Pancreas (tissue), 10 donors: ENCODE data around the gene CCL18. TPM values are rescaled to one million over a fixed set of nuclear protein-coding genes. Genes with fewer than 3 reads are reported as not detected.
"Not testable (repeated sequence)": the region's sequence is repeated elsewhere in the genome, so short reads cannot be mapped to it uniquely, and the experiment has no call there.

ENCODE experiments used
- ATAC-seq, 4 donors: fragments of 200-7000 bp; cut with Tn5 transposase; one replicate each; pipeline versions ENCODE4 v1.8.0 to v1.9.1; 2020; ENCODE audit warnings: mild to moderate bottlenecking in 4 of 4, moderate library complexity in 4 of 4
- DNase-seq, 6 donors: peaks; one replicate each; pipeline ENCODE4 v3.0.0-alpha.2; 2020
- FAIRE-seq: peaks from 2 replicates; lab custom pipeline; 2012; peaks lifted over from hg19 to GRCh38; lab: Jason Lieb, UNC
- H3K27ac ChIP-seq, 4 donors: fragments of 200-600 bp; sonication (generic); 1 replicate in 3 of 4; 2 replicates in 1 of 4; pipeline versions ENCODE4 v1.5.0 to v1.8.0; 2020
- H3K27me3 ChIP-seq, 4 donors: fragments of 200-600 bp; one replicate each; pipeline ENCODE4 v1.8.0; 2021
- H3K36me3 ChIP-seq, 3 donors: fragments of 200-600 bp; sonication (generic) in 1 of 3; one replicate each; pipeline versions ENCODE4 v1.5.0 to v1.8.0; 2020 to 2021
- H3K4me1 ChIP-seq, 3 donors: fragments of 200-600 bp; one replicate each; pipeline ENCODE4 v1.8.0; 2021
- H3K4me3 ChIP-seq, 4 donors: fragments of 200-600 bp; sonication (generic) in 2 of 4; one replicate each; pipeline versions ENCODE4 v1.5.0 to v1.8.0; 2020 to 2021
- H3K9me3 ChIP-seq, 4 donors: fragments of 200-600 bp; one replicate each; pipeline ENCODE4 v1.8.0; 2021
- WGBS, 2 donors: extraction: QIAGEN DNeasy Blood & Tissue Kit; methylation state at CpG; one replicate each; pipeline ENCODE4 v1.1.7; 2013; 5-methylcytosine and 5-hydroxymethylcytosine counted together
- intact Hi-C, 3 donors: fragments of 100-400 bp; cut with DNase I; formaldehyde crosslinking; loops; one replicate each; pipeline versions ENCODE4 v1.11.1 to v1.14.2; 2022
- polyA plus RNA-seq, 2 donors: library from polyadenylated mRNA; stranded (reverse); fragments of 200-250 nt; gene quantifications; one replicate each; pipeline ENCODE4 v1.2.3, GENCODE V29; 2013
- total RNA-seq, 6 donors: library from RNA; stranded (reverse); fragmentation: NEBNext Ultra II Directional in 4 of 6; extraction: Animal tissue kit (Norgen Biotek cat#: 25700) in 4 of 6; gene quantifications; one replicate each; pipeline versions ENCODE4 v1.2.1 to v1.2.4, GENCODE V29; 2021 to 2023
- TF ChIP-seq, protein P1 (sequence below), 4 donors: fragments of 200-600 bp; sonication (generic) in 3 of 4; IDR thresholded peaks; one replicate each; pipeline versions ENCODE4 v1.5.0 to v1.8.0; 2021; ENCODE audit warnings: antibody characterized with exemption in 4 of 4
- donor health status: healthy with polysubstance abuse.
- donor health status: DM: no; HTN: no; CAD: no; lungs with moderate emphysema.
- donor health status: DM: no; HTN: no; CAD: no.
- donor health status: control.
- donor health status: control.
- donor health status: Bipolar disorder and iron deficiency.
- donor health status: DM: yes; HTN: yes; CAD: no.
- donor health status: DM: no; HTN: no; CAD: no.
- donor health status: DM: no; HTN: no; CAD: no.
- donor health status: DM: yes; HTN: yes; CAD: no.

The CCL18 gene
- total and polyA plus RNA-seq, 8 donors = 0.13 to 1.5 (median 1.1) TPM; not detected in 4

- intact Hi-C loops = no loop called here
- Histone ChIP-seq H3K36me3 (no peaks in the 10 kb centered on the region), H3K4me1 (no peaks in the 10 kb centered on the region), H3K27me3 (no peaks in the 10 kb centered on the region), H3K27ac (no peak overlapping the region), H3K9me3 (no peaks in the 10 kb centered on the region), H3K4me3 (no peak overlapping the region)
- no peak for DNase-seq
- no peak for ATAC-seq
- TF ChIP-seq, protein P1, sequence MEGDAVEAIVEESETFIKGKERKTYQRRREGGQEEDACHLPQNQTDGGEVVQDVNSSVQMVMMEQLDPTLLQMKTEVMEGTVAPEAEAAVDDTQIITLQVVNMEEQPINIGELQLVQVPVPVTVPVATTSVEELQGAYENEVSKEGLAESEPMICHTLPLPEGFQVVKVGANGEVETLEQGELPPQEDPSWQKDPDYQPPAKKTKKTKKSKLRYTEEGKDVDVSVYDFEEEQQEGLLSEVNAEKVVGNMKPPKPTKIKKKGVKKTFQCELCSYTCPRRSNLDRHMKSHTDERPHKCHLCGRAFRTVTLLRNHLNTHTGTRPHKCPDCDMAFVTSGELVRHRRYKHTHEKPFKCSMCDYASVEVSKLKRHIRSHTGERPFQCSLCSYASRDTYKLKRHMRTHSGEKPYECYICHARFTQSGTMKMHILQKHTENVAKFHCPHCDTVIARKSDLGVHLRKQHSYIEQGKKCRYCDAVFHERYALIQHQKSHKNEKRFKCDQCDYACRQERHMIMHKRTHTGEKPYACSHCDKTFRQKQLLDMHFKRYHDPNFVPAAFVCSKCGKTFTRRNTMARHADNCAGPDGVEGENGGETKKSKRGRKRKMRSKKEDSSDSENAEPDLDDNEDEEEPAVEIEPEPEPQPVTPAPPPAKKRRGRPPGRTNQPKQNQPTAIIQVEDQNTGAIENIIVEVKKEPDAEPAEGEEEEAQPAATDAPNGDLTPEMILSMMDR (IDR thresholded peaks at IDR 0.05) = no peak
- 40 to 54% methylated on average over 4 of the region's 4 CpGs for WGBS, 2 donors
- no peak for FAIRE-seq
Measured at GRCh38 chr17:36089339-36089865, 25.3 kb downstream of the CCL18 start.

DNA sequence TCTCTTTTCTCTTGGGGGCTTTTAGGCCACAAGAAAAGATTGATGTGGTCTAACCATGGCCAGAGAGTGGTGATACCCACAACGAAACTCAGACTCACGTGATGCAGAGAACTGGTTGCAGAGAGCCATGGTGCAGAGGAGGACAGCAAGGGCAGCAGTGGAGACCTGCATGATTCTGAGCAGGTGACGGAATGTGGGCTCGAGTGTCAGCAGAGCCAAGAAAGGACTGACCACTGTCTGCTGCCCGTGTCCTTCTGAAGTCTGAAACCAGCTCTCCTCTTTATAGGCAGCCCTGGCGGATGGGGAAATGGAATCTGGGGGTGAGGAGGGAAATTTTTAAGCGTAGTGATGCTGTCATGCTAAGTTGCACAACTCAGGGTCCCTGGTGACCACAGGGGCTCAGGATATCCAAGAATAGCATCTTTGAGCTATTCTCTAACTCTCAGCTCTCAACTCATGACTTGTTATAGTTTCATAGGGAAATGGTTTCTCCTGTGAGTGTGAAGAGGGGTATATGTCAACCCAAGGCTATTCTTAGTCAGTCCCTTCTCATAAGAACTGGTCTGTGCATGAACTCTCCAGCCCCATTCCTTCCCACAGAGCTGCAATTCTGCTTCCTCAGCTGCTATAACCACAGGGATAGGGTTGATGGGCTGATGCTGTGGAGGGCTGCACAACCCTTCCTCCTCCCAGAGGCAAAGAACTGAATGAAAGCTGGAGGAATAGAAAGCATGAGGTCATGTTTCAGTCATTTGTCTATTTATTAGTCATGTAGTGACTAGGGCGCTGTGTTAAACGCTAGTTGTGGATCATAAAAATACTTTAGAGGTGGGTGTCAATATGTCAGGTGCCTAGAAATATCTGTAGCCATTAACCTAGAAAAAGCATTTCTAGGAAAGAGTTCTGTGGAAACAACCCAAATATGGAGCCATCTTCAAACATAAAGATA is 26.1 kb downstream of the CCL18 start, which contains the start of gene CCL3:
TSS of gene CCL3 (minus strand) at position 256 of the 949 bp plus-strand sequence. CDS start at position 171, 85 bp downstream.
- Histone ChIP-seq H3K27me3 (no peaks in the 10 kb centered on the region), H3K4me3 (no peak within 1 kb of the TSS), H3K4me1 (no peaks in the 10 kb centered on the region), H3K36me3 (no peaks in the 10 kb centered on the region), H3K9me3 (no peaks in the 10 kb centered on the region), H3K27ac (no peak within 1 kb of the TSS)
- DNase-seq (peak in 1 of 6 donors; percentile 33), ATAC-seq (peak in 3 of 4 donors; percentile 47 to 75 (median 64)), FAIRE-seq (no peak)
- TF ChIP-seq, protein P1 (IDR thresholded peaks at IDR 0.05) = no peak
- 49 to 62% methylated on average over 9 of the region's 9 CpGs for WGBS, 2 donors
- intact Hi-C loops = no loop called here

DNA sequence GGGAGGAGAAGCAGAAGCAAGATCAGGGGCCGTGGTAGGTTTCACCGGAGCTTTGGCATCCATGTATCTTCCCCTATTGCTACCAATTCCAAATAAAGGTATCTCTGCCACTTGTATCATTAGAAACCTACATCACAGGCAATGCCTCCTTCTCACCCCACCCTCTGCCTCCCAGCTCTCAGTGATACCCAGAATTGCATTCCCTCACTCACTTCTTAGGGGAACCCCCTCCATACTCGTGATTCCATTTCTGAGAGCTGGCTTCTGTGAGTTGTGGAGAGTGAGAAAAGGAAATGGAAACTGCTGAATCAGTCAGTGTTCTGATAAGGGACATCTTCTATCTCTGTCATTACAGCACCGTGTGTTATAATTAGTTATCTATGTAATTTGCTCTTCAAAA is 28.2 kb downstream of the CCL18 start:
- intact Hi-C loops = no loop called here
- FAIRE-seq = no peak
- peak in 1 of 4 donors; percentile 9 for ATAC-seq

GRCh38 chr17:36092715-36093114 is 28.6 kb downstream of the CCL18 start:
- H3K4me3 ChIP-seq, ATAC-seq, H3K27ac ChIP-seq, H3K27me3 ChIP-seq, FAIRE-seq, DNase-seq, H3K4me1 ChIP-seq, H3K36me3 ChIP-seq, intact Hi-C loops, H3K9me3 ChIP-seq: not testable (repeated sequence)
- WGBS, 2 donors = 64 to 70% methylated on average over 6 of the region's 6 CpGs

More for the DNA sequence above, 28.2 kb downstream of the CCL18 start:
- TF ChIP-seq, protein P1 (IDR thresholded peaks at IDR 0.05) = no peak
- Histone ChIP-seq H3K27me3 (no peaks in the 10 kb centered on the region), H3K36me3 (no peaks in the 10 kb centered on the region), H3K4me3 (no peak overlapping the region), H3K4me1 (no peaks in the 10 kb centered on the region), H3K9me3 (no peaks in the 10 kb centered on the region), H3K27ac (no peak overlapping the region)
- DNase-seq = no peak
- 48 to 64% methylated on average over 4 of the region's 4 CpGs for WGBS, 2 donors

GRCh38 chr17:36094232-36094631 is 30.2 kb downstream of the CCL18 start:
- H3K4me3 ChIP-seq = no peak overlapping the region
- FAIRE-seq (no peak), ATAC-seq (no peak), DNase-seq (no peak)
- H3K27me3 ChIP-seq = no peaks in the 10 kb centered on the region
- H3K9me3 ChIP-seq = no peaks in the 10 kb centered on the region
- no peaks in the 10 kb centered on the region for H3K4me1 ChIP-seq
- 71 to 83% methylated on average over 1 of the region's 1 CpG for WGBS, 2 donors
- intact Hi-C loops = no loop called here
- TF ChIP-seq, protein P1 (IDR thresholded peaks at IDR 0.05) = no peak
- H3K27ac ChIP-seq = no peak overlapping the region
- no peaks in the 10 kb centered on the region for H3K36me3 ChIP-seq
